GM19468 (cell line): ENCODE results near the gene NNAT.
"Not testable (repeated sequence)": the region's sequence is repeated elsewhere in the genome, so short reads cannot be mapped to it uniquely, and the experiment has no call there.

Experiments
- ATAC-seq: cut with Tn5 transposase; IDR thresholded peaks from one replicate; pipeline ENCODE4 v1.9.1; 2021; ENCODE audit warnings: mild to moderate bottlenecking, moderate library complexity, moderate number of reproducible peaks; ENCODE audit not compliant: unreplicated experiment; ENCODE audit errors: extremely low read depth

NNAT gene, protein sequence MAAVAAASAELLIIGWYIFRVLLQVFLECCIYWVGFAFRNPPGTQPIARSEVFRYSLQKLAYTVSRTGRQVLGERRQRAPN

DNA sequence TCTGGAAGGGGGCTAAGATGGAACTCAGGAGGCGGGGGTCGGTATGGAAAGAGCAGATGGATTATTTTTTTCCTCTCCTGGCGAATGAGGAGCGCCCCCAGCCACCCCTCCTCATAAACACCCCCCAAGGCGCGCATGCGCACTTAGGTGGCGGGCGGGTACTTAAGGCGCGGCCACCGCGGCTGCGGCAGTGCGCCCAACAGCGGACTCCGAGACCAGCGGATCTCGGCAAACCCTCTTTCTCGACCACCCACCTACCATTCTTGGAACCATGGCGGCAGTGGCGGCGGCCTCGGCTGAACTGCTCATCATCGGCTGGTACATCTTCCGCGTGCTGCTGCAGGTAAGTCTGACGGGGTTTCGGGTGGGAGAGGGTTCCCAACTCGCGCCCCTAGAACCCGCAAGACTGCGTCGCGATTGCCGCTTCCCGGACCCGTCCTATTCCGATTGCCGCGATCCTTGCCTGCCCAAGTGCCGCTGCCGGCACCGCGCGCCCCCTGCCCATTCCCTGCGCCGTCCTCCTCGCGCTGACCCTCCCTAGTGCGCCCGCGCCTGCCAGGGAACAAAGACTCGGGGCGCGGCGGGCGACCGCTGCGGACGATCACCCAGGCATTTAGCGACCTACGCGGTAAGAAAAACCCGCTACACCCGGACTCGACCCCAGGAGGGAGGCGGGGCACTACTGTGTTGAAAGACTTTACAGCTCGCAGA, at the start of gene NNAT:
Gene NNAT, plus strand, starts transcription at position 190 of the 711 bp plus-strand sequence. Its CDS starts 82 bp downstream, at position 272.
- ATAC-seq, result no peak

DNA sequence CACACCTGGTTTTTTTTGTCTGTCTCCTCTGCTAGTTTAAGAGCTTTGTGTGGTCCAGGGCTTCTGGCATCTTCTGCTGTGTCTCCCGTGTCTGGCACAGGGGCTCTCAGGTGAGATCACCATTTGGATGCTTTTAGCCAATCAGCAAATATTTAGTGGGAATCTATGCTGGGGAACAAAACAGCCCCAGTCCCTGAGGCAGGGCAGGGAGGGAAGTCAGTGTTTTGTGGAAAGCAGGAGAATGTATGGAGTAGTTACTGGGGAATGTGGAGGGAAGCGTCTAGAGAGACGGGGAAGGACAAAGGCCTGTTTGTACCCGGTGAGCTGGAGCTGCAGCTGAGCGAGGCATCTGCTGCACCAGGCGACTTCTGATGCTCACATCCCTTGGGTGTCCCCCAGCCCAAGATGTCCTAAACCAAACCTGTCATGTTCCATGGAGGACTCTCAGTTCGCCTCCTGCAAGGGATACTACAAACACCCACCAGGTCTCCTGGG, 49.3 kb upstream of the NNAT start:
- no peak for ATAC-seq

DNA sequence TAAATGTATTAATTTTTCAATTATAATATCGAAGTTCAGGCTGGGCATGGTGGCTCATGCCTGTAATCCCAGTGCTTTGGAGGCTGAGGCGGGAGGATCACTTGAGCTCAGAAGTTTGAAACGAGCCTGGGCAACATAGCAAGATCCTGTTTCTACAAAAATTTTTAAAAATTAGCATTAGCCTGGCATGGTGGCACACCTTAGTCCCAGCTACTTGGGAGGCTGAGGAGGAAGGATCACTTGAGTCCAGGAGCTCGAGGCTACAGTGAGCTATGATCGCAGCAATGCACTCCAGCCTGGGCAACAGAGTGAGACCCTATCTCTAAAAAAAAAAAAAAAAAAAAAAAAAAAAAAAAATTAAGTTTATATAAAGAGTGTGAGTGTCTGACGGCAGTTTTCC, 48.6 kb upstream of the NNAT start:
- not testable (repeated sequence) for ATAC-seq

DNA sequence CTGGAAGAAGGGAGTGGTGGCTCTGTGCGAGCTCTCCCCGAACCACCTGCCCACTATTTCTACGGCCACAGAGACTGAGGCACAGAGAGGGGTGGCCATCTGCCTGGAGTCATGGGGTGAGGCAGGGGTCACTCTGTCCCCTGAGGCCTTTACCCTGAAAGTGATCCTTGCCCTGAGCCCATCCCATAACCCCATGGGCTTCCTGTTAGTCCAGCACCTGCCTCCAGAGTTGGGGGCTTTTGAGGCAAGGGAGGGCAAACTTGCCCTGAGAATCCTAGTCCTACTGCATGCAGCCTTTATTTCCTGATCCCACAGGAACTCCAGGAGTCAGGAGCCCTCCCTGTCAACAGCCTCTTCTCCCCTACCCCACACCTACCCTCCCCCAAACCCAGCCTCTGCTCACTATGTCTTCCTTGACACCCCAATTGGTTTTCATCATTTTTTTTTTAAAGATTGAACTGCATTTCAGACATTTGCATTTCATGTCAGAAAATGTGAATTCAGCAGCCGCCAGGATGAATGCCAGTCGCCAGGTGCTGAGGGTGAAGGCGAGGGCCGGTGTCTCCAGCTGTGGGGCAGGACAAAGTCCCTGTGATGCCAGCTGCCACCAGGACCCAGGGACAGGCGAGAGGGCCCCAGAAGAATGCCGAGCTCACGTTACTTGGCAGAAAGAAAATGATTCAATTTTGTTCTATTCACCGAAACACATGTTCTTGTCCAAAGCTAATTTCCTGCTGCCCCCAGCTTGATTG, 47.6 kb upstream of the NNAT start:
- ATAC-seq, result no peak

DNA sequence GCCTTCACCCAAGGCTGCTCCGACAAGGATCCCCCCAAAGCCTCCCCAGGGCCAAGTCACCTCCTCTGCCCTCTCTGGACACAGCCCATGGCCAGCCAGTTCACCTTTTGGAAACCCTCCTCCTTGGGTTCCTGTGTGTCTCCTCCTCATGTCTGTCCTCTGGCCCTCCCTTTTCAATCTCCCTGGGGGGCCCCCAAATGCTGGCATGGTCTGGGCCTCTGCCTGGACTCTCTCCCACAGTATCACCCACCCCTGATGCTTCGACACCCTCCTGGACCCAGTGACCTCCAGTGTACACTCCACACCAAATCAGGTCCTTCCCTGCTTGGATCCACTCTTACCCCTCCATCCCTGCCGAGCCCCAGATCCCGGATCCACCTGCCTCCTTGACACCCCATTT, 46.7 kb upstream of the NNAT start:
- ATAC-seq, result no peak

DNA sequence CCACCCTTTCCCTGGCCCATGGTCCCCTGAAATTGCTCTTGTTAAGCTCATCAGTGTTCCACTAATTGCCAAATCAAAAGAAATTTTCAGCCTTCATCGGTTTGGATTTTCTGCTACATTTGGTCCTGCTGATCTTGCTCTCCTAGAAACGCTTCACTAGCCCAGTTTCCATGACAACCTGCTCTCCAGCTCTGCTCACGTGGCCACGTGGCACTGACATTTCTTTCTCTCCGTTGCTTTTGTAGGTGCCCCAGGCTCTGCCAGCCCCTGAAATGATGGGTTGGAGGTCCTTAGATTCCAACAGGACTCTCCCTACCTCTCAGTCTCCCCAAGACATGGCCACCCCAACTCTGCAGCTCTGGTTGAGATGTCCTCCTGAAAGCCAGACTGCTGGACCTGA, 45.8 kb upstream of the NNAT start:
- ATAC-seq, result no peak

DNA sequence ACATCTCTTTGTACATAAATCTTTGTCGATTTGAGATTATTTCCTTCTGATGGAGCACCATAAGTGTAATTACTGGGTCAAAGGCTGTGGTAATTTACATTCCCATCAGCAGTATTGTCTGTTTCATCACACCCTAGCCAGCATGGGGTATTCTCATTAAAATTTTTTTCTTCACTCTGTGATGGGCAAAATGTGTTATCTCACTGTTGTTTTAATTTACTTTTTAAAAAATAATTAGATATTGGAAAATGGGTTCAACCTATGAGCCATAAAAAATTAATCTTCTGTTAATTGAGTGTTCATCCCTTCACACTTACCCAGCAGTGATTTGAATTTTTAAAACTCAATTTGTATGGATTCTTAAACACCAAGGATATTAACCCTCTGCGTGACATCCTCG, 44.0 kb upstream of the NNAT start:
- ATAC-seq, result no peak

DNA sequence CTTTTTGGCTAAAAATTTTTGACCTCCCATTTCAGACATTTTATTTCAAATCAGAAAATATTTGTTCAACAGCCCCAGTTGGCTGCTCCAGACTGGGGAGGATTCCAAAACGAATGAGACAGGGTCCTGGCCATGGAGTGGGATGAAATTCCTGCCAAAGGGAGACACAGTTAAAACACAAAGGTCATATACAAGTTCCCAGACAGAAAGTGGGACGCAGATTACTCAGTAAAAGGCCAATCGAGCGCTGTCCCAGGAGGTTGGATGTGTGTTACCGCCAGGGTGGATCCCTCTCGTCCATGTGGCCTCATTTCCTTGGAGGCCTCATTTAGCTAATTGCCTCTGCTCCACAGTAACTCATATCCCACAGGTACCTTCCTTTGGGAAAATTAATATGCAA, 41.8 kb upstream of the NNAT start:
- no peak for ATAC-seq

DNA sequence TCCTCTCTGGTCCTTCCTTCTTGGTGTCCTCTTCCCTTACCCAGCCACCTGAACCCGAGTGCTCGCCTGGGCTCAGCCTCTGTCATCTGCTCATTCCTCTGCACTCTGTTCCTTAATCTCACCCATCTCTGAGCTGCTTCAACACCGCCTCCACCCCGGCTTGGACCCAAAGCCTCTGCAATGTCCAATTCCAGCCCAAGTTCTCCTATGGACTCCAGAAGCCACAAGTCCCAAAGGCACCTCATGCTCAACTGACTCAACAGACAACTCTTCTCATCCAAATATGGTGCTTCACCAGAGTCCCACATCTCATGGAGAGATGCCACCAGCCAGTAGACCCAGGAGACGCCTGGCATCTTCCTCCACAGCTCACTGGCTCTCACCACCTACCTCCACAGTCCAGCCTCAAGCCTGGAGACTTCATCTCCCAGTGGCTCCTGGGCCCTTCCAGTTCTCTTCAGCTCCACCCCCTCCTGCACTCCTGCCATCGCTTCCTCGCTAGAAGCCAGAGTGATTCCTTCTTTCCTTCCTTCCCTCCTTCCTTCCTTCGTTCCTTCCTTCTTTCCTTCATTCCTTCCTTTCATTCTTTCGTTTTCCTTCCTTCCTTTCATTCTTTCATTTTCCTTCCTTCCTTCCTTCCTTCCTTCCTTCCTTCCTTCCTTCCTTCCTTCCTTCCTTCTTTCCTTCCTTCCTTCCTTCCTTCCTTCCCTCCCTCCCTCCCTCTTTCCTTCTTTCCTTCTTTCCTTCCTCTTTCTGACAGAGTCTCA, 40.9 kb upstream of the NNAT start:
- ATAC-seq, result no peak

DNA sequence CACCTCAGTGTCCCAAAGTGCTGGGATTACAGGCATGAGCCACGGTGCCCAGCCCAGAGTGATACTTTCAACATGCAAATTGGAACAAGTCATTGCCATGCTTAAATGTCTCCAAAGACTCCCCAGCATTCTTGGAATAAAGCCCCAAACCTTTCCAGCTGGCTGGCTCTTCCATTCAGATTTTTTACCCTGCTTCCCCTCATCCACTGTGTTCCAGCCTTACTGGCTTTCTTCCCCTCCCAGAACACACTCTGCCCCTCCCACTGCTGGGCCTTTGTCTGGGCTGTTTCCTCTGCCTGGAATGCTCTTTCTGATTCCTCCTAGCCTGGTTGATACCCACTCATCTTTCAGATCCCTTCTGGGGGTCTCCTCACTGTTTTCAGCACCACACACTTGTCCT, 40.1 kb upstream of the NNAT start:
- ATAC-seq, result no peak

DNA sequence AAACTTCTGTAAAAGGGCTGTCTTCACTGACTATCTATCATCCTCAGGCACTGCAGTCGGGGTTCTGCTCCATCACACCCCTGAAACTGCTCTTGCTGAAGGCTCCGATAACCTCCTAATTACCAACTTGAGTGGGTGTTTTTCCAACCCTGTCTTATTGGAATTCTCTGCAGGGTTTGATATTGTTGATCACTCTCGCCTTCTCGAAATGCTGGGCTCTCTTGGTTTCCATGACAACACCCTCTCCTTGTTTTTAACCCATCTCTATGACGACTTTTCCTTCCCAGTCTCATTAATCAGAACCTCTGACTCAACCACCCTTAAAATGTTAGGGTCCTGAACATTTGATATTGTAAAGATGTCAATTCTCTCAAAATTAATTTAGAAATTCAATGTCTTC, 39.4 kb upstream of the NNAT start:
- no peak for ATAC-seq

DNA sequence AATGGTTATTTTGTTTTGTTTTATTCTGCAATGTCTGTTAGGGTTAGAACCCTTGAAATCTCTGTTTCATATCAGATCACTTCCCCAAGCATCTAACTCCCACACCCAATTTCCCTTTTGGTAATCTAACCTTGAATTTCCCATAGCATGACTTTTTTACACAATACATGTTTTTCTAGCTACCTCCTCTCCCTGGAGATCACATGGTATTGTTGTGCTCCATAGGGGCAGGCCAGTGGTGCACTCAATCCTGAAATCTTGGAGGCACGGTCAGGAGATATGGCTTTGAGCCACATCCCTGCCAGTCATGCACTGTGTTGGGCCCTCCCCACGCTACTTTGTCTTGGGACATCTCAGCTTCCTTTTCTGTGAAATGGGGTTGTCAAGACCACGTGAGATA, 36.7 kb upstream of the NNAT start:
- ATAC-seq, result no peak

DNA sequence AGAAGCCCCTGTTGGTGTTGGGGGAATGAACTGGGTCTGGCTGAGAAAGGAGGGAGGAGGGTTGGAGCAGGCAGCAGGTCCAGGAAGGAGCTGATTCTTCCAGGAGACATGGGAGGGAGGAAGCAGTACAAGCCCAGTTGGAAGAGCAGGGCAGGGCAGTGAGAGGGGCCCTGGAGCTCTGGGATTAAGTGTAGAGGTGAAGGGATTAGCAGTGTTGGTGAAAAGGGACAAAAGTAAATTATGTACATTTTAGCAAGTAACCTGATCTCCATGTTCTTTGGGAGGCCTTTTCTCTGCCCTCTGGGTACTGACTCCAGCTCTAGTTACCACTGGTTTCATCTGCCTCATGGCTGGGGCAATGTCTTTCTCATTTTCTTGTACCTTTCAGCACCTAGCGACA, 34.8 kb upstream of the NNAT start:
- ATAC-seq, result not testable (repeated sequence)

DNA sequence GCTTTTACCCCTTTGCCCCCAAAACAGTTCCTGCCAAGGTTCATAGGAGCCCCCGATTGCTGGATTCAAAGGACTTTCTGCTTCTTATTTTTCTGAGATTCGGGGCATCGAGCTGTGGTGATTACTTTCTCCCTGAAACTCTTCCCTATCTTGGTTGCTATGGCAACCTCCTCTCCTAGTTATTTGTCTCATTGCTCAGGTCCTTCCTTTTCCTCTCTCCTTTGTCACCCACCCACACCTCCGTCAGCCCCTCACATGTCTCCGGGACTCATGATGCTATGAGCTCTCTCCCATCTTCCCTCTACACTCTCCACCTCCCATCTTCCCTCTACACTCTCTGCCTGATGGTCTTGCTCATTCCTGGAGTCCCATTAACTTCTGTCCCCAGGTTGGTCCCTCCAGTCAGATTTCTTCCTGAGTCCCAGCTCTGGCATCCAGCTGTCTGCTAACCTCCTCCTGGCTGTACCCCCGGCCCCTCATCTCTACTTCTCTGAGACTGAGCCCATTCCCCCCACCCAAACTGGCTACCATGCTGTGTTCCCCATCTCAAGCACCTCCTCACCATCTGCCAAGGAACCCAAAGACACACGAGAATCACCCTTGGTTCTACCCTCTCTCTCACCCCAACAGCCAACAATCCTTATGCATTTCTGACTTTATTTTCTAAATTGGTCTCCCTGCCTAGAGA, 30.2 kb upstream of the NNAT start:
- ATAC-seq, result no peak

DNA sequence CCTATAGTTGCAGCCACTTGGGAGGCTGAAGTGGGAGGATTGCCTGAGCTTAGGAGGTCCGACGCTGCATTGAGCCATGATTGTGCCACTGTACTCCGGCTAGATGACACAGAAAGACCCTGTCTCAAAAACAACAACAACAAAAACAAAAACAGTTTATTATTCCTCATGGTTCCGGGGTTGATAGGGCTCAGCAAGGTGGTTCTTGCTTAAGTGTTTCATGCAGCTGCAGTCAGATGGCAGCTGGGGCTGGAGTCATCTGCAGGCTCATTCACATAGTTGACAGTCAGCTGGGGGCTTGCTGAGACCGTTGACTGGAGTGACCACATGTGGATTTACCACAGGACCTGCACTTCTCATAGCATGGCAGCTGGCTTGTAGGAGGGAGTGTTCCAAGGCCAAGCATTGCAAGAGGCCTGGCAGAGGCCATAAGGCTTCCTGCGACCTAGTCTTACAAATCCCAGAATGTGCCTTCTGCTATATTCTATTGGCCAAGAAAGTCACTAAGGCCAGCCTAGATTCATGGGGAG, 28.9 kb upstream of the NNAT start:
- ATAC-seq, result no peak

DNA sequence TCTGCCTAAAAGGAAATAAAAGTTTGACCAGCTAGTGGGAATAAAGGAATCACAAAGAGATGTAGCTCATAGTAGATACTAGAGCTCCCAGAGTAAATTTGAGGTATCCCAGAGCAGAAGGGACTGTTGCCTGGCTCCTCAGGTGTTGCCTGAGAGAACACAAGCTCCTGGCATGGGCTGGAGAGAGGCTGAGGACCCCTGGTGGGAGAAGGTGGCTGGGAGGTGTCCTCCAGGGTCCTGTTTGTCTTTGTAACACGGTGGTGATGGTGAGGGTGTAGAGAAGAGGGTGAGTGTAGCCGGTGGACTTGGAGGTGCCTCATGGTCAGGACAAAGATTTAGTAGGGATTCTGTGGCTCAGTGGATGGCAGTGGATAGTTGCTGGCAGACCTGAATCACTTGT, 28.1 kb upstream of the NNAT start:
- ATAC-seq, result no peak

DNA sequence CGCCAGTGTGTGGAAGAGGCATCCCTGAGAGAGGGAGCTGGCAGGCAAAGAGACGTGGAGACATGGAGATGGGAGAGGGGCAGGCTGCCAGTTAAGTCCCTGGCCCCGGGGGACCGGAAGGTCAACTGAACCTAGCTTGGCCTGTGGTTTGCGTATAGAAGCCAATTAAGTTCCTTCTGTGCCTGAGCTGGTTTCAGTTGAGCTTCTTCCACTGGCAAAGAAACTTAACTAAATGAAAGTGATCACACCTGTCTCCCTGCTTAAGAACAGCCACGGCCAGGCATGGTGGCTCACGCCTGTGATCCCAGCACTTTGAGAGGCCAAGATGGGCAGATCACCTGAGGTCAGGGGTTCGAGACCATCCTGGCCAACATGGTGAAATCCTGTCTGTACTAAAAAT, 26.7 kb upstream of the NNAT start:
- ATAC-seq, result no peak

DNA sequence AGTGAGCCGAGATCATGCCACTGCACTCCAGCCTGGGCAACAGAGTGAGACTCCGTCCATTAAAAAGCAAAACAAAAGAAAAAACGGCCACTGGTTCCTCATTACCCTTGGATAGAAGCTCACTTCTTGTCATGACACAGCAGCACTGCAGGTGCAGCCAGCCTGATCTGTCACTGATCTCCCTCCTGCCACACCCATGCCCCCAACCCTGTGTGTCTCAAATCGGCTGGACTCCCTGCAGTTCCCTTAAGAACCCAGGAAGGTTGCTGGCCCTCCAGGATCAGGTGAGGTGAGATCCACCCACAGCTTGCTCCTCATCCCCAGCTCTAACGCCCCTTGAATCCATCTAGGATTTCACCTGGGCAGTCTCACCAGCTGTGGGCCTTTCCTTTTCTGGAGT, 26.3 kb upstream of the NNAT start:
- no peak for ATAC-seq

DNA sequence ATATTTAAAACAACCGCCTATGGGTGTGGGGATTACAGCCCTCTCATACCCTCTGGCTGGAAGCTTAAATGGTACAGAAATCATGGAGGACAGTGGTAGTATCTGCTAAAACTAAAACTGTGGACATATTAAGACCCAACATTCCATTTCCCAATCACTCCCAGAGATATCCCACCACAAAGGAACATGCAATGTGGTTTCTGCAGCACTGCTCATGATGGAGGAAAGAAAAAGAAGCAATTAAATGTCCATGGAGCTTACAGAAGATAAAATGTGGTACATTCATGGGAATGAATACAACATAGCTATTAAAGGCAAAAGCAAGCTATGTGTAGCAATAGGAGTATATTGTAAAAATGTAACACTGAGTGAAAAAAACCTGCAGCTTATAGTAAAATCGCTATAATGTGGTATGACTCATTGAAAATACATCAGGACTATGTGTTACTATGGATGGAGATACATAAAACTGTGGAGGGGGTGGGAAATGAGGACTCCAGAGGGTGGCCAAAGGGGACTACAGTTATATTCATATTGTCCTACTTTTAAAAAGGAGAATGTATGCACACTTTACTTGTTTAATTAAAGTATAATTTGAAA, 22.9 kb upstream of the NNAT start:
- no peak for ATAC-seq

DNA sequence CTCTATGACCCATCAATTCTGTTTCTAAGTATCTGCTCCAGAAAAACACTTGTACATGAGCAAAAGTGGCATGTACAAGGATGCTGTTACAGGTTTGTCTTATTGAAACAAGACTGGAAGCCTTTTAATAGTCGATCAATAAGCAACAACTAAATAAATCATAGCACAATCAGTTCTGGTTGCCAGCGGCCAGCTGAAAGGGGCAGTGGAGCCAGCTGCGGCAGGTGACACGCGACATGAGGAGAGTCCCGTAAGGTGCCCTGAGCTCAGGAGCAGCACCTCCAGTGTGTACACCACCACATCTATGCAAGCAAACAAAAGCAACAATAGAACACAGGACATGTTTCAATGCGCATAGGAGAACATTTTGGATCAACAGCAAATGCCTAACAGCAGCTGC, 20.7 kb upstream of the NNAT start:
- no peak for ATAC-seq
